ENCODE results near the gene DENND2C.

GRCh38 chr1:114676115-114676514, 6.3 kb upstream of the DENND2C start:
- no peak for TF ChIP-seq POLR2A (IDR thresholded peaks at IDR 0.05; ENCODE audit: borderline replicate concordance, extremely low read depth, insufficient read depth, insufficient read length)
- no peak for TF ChIP-seq CTCF (IDR thresholded peaks at IDR 0.05 in 2 of 3, conservative IDR thresholded peaks at IDR 0.05 in 1 of 3; ENCODE audit: borderline replicate concordance in 1 of 3, insufficient read depth in 1 of 3, low read depth in 2 of 3, low read length in 2 of 3)
